Measurements from ENCODE around the gene TRIM71.

The TRIM71 gene

DNA sequence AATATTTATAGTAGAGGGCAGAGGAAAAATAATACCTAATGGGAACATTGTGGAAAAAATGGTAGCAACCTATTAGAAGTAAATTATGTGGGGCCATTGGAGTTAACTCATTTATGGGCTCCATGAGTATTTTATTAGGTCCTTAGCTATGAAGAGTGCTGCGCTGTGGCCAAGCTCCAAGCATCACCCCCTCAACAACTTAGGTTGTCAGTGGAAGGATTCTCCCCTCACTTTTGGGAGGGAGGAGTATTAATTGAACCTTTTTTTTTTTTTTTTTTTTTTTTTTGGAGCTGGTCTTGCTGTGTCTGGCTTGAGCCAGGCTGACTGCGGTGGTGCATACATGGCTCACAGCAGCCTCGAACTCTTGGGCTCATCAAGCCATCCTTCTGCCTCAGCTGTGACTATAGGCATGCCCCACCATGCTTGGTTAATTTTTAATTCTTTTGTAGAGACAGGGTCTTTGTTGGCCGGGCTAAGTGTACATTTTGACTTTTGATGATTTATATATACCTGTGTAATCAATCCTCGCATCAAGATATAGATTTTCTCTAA lies 45.2 kb downstream of the TRIM71 start:
- no peak for FAIRE-seq
- no peak for DNase-seq (ENCODE audit: low spot score)

DNA sequence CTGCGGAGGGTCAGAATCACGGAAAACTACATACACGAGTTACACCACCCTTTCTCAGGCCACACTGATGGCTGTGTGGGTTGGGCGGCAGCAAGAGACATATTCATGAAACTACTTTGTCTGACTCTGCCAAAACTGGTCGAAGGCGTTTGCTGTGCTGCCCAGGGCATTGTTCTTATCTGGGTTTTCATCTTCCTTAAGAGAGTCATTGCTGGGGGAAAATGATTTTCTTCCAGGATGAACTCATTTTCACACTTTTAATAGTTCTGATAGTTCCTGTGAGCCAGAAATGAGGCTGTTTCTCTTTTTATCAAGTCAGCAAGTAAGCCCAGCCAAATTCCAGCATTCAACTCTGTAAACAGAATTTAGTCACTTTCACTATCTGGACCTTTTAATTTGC lies 47.6 kb downstream of the TRIM71 start:
- FAIRE-seq (no peak), DNase-seq (ENCODE audit: low spot score) (no peak)

DNA sequence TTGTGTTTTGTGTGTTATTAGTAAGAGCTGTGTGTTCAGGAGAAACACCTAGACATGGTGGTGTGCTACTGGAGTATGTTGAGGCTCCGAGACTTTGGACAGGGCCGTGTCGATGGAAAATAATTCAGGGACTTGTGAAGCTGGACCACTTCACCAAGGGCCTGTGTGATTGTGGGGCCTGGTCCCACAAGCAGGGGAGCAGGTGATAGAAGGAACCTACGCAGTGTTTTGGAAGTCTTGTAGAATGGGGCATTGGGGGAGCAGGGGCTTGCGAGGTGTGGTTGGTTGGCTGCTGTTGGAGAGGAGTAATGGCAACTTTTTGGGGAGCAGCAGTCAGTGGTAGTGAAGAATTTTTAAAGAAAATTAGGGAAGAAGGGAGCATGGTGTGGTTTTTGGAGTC lies 48.7 kb downstream of the TRIM71 start:
- FAIRE-seq = no peak
- DNase-seq (ENCODE audit: low spot score) = no peak

DNA sequence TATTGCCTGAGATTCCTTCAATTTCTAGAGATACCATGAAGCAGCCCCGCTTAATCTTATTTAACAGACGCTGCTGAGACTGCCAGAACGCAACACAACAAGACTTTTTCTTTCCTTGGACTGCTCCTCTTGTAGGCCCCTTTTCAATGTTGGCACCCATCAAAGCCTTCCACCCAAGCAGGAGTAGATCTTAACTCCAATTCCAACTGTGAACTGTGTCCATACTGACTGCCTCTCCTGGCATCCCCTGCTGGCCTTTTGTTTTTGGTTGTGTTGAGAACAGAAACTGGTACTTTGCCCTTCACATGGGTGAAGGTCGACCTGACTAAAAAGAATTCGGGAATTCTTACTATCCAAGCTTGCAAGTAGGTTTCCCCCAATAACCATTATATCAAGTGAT lies 50.2 kb downstream of the TRIM71 start:
- no peak for FAIRE-seq
- no peak for DNase-seq (ENCODE audit: low spot score)

DNA sequence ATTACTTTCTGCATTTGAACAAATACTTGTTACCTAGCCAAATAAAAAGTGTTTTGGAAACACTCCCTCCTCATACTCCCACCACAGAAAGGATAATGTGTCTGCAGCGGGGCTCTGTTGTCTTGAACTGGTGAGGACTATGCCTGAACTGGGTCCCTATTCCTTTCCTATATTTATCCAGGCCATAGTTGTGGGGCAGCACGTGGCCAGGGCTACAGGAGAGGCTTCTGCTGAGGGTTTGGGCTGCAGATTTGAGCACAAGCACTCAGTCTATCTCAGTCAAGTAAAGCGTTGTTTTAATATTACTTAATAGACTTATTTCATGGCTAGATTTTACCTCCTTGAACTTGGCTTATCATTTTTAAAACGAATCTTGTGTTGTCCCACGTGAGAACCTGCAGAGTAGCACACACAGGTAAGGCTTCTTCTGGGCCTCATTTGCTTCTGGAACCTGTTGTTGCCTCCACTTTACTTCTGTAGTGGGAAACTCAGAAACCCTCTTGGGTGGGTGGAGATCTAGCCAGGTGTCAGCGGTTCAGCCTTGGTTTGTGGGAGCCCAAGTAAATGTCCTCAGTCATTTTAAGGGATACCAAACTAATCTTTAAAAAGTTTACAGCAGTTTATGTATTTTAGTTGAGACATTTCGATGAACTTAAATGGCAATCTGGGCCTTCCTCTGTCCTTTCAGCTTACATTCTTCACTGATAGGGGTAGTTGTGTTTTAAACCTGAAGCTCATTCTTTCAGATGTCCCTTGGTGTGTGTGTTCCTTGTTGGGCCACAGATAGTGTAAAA lies 51.1 kb downstream of the TRIM71 start:
- FAIRE-seq = no peak

GRCh38 chr3:32869513-32870047 lies 51.8 kb downstream of the TRIM71 start:
- no peak for DNase-seq (ENCODE audit: low spot score)
- FAIRE-seq = no peak

More for the DNA sequence above, 51.1 kb downstream of the TRIM71 start:
- no peak for DNase-seq (ENCODE audit: low spot score)

DNA sequence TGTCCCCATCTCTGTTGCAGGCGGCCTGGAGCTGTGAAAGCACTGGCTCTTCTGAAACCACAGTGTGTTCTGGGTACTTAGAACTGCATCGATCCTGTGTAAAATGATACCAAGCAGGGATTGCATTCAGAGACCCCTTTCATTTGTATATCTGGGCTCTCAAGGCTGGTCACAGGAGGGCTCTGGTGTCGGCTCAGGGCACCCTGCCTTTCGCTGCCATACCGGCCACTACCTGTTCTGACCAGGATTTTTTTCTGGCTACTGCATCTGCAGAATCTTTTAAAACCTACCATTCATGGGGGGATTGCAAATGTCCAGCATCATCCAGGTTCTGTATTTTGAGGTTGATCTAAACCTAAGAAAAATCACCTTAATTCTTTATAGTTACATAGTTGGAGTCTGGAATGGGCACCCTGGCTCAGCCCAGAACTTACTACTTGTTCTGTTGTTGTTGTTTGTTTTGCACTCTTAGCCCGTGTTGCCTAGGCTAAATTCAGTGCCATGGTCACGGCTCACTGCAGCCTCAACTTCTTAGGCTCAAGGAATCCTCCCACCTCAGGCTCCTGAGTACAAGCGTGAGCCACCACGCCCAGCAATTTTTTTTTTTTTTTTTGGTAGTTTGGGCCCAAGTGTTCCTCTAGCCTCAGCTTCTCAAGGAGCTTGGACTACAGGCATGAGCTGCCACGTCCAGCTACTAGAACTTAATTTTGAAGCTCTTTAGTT lies 52.7 kb downstream of the TRIM71 start:
- DNase-seq (ENCODE audit: low spot score) (no peak), FAIRE-seq (no peak)

DNA sequence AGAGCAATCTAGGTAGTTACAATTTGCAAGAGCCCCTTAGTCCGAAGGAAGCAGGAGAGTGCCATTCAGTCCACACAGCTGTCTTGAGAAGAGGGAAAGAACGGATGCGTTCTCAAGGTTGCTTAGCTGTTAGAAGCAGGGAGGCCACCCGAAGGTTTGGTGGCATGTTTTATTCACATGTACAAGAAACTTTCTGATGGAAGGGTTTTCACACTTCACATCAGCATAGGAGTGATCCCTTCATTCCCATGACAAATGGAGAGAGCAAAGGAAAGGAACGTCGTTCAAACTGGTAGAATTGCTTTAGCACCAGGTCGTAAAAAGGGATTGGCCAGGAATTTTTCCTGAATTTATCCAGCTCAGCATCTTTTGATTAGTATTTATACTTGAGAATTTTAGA lies 53.5 kb downstream of the TRIM71 start:
- FAIRE-seq (no peak), DNase-seq (ENCODE audit: low spot score) (no peak)

GRCh38 chr3:32872487-32873382 lies 54.9 kb downstream of the TRIM71 start:
- FAIRE-seq (no peak), DNase-seq (ENCODE audit: low spot score) (no peak)

DNA sequence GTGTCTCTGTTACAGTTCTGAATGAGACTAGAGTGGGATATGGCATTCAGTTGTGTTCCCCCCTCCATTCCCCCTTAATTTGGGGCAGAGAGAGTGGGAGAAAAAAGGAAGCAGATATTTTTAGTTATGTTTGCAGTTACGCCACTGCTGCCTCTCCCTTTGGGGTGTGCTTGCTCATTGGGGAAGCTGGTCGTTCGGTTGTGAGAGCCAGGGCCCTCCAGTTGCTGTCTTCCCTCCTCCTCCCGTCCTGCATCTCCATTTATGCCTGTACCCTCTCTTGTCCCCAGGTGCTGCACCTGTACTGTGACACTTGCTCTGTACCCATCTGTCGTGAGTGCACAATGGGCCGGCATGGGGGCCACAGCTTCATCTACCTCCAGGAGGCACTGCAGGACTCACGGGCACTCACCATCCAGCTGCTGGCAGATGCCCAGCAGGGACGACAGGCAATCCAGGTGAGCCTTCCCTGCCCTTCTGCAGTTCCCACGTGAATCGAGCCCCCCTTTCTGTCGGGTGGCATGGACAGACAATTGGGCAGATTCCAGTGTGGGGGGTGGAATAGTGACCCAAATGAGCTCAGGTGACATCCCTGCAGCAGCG lies 55.8 kb downstream of the TRIM71 start:
- DNase-seq (ENCODE audit: low spot score) = no peak
- no peak for FAIRE-seq

DNA sequence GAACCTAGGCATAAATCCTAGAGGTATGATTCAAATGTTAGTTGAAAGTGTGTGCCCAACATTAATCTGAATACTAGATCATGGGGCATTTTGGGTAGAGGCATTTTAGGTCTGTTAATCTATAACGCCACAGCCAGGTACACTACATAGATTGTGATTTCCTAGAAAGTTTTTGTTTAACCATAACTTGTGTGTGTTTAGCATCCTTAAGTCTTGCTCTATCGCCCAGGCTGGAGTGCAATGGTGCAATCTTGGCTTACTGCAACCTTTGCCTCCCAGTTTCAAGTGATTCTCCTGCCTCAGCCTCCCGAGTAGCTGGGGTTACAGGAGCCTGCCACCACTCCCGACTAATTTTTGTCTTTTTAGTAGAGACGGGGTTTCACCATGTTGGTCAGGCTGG lies 59.1 kb downstream of the TRIM71 start:
- no peak for DNase-seq (ENCODE audit: low spot score)
- FAIRE-seq = no peak

DNA sequence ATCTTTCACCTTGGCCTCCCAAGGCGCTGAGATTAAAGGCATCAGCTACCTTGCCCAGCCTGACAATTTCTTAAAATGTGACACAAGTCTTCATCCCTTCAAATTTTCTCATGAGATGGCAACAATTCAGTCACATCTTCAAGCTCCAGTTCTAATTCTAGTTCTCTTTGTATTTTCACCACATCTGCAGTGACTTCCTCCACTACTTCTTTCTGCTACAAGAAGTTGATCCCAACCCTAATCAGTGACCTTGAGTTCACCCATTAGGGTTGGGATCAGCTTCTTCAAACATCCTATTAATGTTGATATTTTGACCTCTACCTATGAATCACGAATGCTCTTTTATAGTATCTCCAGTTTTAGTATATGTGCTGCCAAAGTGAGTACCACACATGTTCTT lies 59.8 kb downstream of the TRIM71 start:
- DNase-seq (ENCODE audit: low spot score) (no peak), FAIRE-seq (no peak)

DNA sequence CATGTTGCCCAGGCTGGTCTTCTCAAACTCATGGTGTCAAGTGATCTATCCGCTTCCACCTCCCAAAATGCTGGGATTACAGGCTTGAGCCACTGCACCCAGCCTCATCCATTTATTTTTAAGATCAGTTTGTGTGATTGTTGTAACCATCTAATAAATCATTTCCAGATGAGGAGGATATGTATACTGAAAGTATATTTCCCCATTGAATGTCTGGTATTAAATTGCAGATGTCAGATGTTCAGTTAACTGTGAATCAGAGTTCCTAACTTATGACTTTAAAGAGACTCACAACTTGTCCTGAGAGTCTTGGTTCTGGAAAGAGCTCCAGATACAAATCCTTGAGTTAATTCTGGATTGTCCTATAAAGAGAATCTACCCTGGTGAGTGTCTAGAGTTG lies 62.4 kb downstream of the TRIM71 start:
- no peak for DNase-seq (ENCODE audit: low spot score)
- FAIRE-seq = no peak

- FAIRE-seq (no peak), DNase-seq (ENCODE audit: low spot score) (no peak)
Measured at GRCh38 chr3:32881624-32882023, 63.8 kb downstream of the TRIM71 start.

- DNase-seq (ENCODE audit: low spot score) (no peak), FAIRE-seq (no peak)
Measured at GRCh38 chr3:32882189-32882588, 64.4 kb downstream of the TRIM71 start.

DNA sequence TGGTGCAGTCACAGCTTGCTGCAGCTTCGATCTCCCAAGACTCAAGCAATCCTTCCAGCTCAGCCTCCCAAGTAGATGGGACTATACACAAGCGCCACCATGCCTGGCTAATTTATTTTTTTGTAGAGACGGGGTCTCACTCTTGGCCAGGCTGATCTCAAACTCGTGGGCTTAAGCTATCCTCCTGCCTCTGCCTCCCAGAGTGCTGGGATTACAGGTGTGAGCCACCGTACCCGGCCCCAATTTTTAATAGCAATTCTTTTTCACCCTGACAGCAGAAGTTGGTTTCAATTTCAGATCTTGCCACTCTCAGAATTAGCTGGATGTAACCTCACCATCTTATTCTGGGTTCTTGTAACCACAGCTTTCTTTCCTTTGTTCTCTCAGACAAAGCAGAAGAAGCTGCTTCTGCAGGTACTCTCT lies 64.8 kb downstream of the TRIM71 start:
- FAIRE-seq = no peak

GRCh38 chr3:32883817-32884216 lies 66.0 kb downstream of the TRIM71 start:
- DNase-seq (ENCODE audit: low spot score) (no peak), FAIRE-seq (no peak)

More for the DNA sequence above, 64.8 kb downstream of the TRIM71 start:
- DNase-seq (ENCODE audit: low spot score) = no peak

GRCh38 chr3:32884591-32884990 lies 66.8 kb downstream of the TRIM71 start:
- DNase-seq (ENCODE audit: low spot score) (no peak), FAIRE-seq (no peak)

DNA sequence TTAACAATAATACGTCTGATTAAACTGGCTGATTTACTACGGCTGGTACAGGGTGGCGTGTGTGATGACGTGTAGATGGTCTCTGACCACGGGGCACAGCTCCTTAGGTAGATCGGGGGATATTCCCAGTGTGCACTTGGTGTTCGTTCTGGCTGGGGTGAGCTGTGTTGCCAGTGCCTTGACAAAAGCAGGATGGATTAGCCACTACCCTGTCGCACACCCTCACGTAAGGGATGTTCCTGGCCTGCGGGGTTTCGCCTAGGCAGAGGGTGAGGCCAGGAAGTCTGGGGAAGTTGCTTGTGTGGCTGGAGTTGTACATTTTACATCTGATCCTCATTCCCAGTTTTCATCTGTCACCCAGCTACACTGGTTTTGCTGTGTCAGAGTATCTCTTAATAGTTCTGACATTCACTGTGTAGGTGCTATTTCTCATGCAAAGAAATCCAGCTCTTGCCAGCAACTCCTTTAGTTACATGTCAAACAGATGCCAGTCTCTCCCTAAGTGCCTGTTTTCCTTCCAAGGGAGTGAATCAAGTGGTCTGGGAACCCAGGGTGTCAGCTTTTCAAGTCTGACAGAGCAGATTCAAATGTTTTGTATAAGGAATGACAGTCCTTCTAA lies 67.6 kb downstream of the TRIM71 start:
- DNase-seq (ENCODE audit: low spot score) (no peak), FAIRE-seq (no peak)

GRCh38 chr3:32886296-32886695 lies 68.5 kb downstream of the TRIM71 start:
- no peak for DNase-seq (ENCODE audit: low spot score)
- no peak for FAIRE-seq
